ENCODE results near the gene PODXL2.

PODXL2 gene

GRCh38 chr3:127708837-127709236 is 79.9 kb downstream of the PODXL2 start:
- Histone ChIP-seq H3K36me3 (no peaks in the 10 kb centered on the region), H3K4me1 (peaks cover 0 to 82% (median 47%) of the 10 kb centered on the region in 4 donors), H3K27ac (peak overlapping the region; percentile 81 to 82), H3K27me3 (no peaks in the 10 kb centered on the region), H3K4me3 (no peak overlapping the region), H3K9me3 (no peaks in the 10 kb centered on the region)
- intact Hi-C loops (cut with DNase I; ENCODE audit: low total_unique reads), result loop anchor here (5.0 kb wide), 1 partner anchor 38 kb away; no protein-coding TSS in a partner anchor
- no peak for TF ChIP-seq CTCF (IDR thresholded peaks at IDR 0.05)
- DNase-seq, result no peak

GRCh38 chr3:127709320-127710060 is 80.5 kb downstream of the PODXL2 start:
- Histone ChIP-seq H3K27ac (peak overlapping the region; percentile 81 to 82), H3K4me3 (no peak overlapping the region), H3K4me1 (peaks cover 0 to 85% (median 47%) of the 10 kb centered on the region in 4 donors), H3K9me3 (no peaks in the 10 kb centered on the region), H3K36me3 (no peaks in the 10 kb centered on the region), H3K27me3 (no peaks in the 10 kb centered on the region)
- no peak for DNase-seq
- intact Hi-C loops (cut with DNase I; ENCODE audit: low total_unique reads), result loop anchor here (5.0 kb wide), 1 partner anchor 38 kb away; no protein-coding TSS in a partner anchor
- TF ChIP-seq CTCF (IDR thresholded peaks at IDR 0.05), result no peak

- no peaks in the 10 kb centered on the region for H3K36me3 ChIP-seq
- DNase-seq, result peak in 1 of 2 donors; percentile 65
- H3K27me3 ChIP-seq, result no peaks in the 10 kb centered on the region
- TF ChIP-seq CTCF (IDR thresholded peaks at IDR 0.05), result no peak
- H3K4me1 ChIP-seq, result peaks cover 0 to 90% (median 49%) of the 10 kb centered on the region in 4 donors
- H3K9me3 ChIP-seq, result no peaks in the 10 kb centered on the region
- peak overlapping the region; percentile 34 to 82 for H3K27ac ChIP-seq
- intact Hi-C loops (cut with DNase I; ENCODE audit: low total_unique reads), result no loop called here
- H3K4me3 ChIP-seq, result no peak overlapping the region
Observed at GRCh38 chr3:127710155-127710941, 81.4 kb downstream of the PODXL2 start.

- Histone ChIP-seq H3K27ac (peak overlapping the region; percentile 34 to 82), H3K9me3 (no peaks in the 10 kb centered on the region), H3K27me3 (no peaks in the 10 kb centered on the region), H3K36me3 (no peaks in the 10 kb centered on the region), H3K4me1 (peaks cover 0 to 84% (median 47%) of the 10 kb centered on the region in 4 donors), H3K4me3 (no peak overlapping the region)
- DNase-seq, result no peak
- intact Hi-C loops (cut with DNase I; ENCODE audit: low total_unique reads), result no loop called here
- no peak for TF ChIP-seq CTCF (IDR thresholded peaks at IDR 0.05)
Observed at GRCh38 chr3:127711021-127711695, 82.2 kb downstream of the PODXL2 start.

GRCh38 chr3:127711896-127712295 is 82.9 kb downstream of the PODXL2 start:
- intact Hi-C loops (cut with DNase I; ENCODE audit: low total_unique reads), result no loop called here
- H3K36me3 ChIP-seq, result no peaks in the 10 kb centered on the region
- peak in 1 of 2 donors; percentile 60 for DNase-seq
- no peak overlapping the region for H3K4me3 ChIP-seq
- H3K27ac ChIP-seq, result peak overlapping the region; percentile 63 to 68
- H3K9me3 ChIP-seq, result no peaks in the 10 kb centered on the region
- H3K4me1 ChIP-seq, result peaks cover 0 to 77% (median 45%) of the 10 kb centered on the region in 4 donors
- TF ChIP-seq CTCF (IDR thresholded peaks at IDR 0.05), result no peak
- no peaks in the 10 kb centered on the region for H3K27me3 ChIP-seq
